Ovary (tissue), 3 donors: ENCODE results near the gene TK2.

Experiments used
- CTCF ChIP-seq, 3 donors: fragments of 450-650 bp in 2 of 3; fragments of 200-600 bp in 1 of 3; IDR thresholded peaks; one replicate each; pipeline versions ENCODE4 v1.5.1 to v1.8.0; 2016 to 2022; ENCODE audit warnings: antibody characterized with exemption in 3 of 3, mild to moderate bottlenecking in 1 of 3
- EP300 ChIP-seq: sonication (generic); formaldehyde crosslinking; IDR thresholded peaks from one replicate; pipeline ENCODE4 v1.6.1; 2017; ENCODE audit warnings: antibody characterized with exemption
- POLR2A ChIP-seq: fragments of 450-650 bp; IDR thresholded peaks from one replicate; pipeline ENCODE4 v1.6.1; 2017; ENCODE audit warnings: antibody characterized with exemption, mild to moderate bottlenecking, moderate library complexity
- donor health status: DM: no; HTN: no; CAD: no.

DNA sequence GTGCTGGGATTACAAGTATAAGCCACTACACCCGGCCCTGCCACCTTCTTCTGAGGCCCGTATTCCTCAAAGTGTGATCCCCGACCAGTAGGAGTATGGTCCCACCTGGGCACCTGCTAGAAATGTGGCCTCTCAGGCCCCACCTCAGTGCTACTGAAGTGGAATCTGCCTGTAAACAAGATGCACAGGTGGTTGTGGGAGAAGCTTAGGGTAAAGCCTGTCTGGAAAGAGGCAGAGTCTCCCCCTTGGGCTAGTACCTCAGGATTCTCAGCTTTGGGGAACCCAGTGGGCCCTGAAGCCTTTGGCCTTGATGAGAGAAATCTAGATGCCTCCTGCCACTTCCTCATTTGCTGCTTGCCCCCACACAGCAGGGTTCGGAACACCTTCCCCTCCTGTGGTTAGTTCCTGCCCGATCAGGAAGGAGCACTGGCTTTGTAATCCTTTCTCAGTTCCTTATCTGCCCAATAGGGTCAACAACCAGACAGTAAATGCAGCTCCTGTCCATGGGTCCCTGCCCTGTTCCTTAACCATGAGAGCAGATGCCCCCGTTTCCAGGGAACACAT, 25.2 kb downstream of the TK2 start:
- TF ChIP-seq POLR2A (no peak), CTCF (IDR thresholded peaks at IDR 0.05) (no peak), EP300 (no peak)
